ENCODE data around the gene EFL1.

EFL1 gene

GRCh38 chr15:82114660-82115059 lies 147.9 kb downstream of the EFL1 start:
- DNase-seq, result no peak

DNA sequence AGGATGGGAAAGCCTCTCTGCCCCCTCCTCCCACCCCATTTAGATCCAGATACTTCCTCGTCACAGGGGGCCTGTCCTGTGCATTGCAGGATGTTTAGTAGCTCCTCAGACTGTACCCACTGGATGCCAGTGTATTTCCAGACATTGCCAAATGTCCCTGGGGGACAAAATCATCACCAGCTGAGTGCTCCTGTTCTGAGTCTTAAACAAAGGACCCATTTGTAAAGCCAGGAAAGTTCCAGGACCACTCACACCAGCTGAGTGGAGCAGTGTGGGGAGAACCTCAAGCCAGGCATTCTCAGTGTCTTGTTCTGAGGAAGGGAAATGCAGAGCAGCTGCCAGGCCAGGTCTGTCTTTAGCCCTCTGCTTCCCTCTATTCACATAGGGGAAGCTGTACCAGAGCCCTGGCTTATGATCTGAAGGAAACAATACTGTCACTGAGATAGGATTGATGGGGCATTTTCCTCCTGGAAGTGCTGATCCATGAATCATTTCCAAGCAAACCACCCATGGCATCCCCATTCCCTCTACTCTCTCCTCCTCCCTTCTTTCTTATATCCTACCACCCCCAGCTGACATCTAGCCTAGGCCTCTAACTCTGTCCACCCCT lies 149.3 kb downstream of the EFL1 start:
- DNase-seq, result no peak

DNA sequence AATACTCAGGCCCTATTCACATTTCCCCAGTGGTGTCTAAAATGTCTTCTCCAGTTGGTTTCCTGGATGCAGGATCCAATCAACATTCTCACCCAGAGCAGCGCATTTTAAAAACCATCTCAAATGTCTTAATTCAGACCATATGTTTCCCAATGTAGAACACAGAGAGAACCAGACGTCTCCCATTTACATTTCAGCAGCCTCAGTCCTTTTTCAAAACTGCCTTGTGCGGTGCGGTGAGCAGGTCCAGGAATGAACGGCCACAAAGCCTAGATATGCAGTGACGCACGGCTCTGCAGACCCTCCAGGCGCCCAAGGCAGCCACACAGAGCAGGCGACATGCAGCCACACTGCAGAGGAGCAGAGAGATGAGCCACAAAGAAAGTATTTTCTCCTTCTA lies 150.6 kb downstream of the EFL1 start:
- DNase-seq, result no peak

DNA sequence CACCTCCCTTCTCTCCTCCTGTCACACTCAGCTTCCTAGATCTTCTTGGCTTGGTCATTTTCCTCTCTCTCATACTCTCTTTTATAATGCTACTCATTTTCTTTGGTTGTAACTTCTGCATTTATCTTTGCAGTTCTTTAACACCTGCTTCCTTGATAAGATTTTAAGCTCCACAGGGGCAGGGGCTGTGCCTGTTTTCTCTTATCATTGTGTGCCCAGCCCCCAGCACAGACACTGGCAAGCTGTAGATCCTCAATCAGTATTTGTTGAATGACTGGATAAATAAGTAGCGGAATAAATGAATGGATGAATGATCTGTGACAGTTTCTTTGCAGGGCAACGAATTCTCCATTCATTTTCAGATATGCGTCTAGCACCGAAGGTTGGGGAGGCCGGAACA lies 152.4 kb downstream of the EFL1 start:
- no peak for DNase-seq

- DNase-seq, result peak; percentile 4
Measured at GRCh38 chr15:82108489-82109078, 153.9 kb downstream of the EFL1 start.

DNA sequence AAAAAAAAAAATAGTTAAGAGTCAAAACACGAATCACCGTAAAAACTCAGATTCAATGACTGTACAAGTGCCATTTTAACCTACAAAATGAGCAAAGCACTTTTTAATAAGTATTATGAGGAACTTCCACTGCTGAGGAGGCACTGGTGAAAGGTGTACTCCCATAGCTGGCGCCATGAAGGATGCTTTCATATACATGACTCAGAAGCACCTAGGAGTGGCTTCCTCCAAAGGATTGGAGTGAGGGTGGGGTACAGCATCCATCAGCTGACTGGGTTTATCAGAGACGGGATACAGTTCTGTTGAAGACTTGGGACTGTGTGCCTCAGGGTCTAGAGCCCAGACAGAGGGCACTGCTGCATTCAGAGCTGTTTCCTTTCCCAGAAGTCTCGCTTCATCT lies 155.9 kb downstream of the EFL1 start:
- no peak for DNase-seq

- peak; percentile 41 for DNase-seq
Measured at GRCh38 chr15:82105451-82106215, 156.9 kb downstream of the EFL1 start.

- no peak for DNase-seq
Measured at GRCh38 chr15:82103468-82103867, 159.1 kb downstream of the EFL1 start.

- no peak for DNase-seq
Measured at GRCh38 chr15:82100111-82100929, 162.2 kb downstream of the EFL1 start.

GRCh38 chr15:82098674-82099073 lies 163.9 kb downstream of the EFL1 start:
- no peak for DNase-seq

DNA sequence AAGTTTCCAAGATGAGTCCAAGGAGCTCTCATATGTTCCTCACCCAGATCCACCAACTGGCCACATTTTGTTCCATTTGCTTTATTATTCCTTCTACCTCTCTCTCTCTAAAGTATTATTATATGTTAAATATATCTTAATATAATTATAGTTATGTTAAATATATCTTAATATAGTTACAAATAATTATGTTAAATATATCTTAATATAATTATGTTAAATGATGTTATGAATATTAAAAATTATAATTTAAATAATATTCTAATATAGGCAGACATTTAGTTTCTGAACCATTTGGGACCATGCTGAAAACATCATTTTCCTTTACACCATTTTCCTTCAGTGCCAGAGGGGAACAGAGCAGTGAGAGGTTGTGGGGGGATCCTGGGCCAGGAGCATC lies 166.7 kb downstream of the EFL1 start:
- DNase-seq, result no peak

GRCh38 chr15:82093774-82094211 lies 168.7 kb downstream of the EFL1 start:
- no peak for DNase-seq

GRCh38 chr15:82093325-82093724 lies 169.2 kb downstream of the EFL1 start:
- DNase-seq, result no peak

DNA sequence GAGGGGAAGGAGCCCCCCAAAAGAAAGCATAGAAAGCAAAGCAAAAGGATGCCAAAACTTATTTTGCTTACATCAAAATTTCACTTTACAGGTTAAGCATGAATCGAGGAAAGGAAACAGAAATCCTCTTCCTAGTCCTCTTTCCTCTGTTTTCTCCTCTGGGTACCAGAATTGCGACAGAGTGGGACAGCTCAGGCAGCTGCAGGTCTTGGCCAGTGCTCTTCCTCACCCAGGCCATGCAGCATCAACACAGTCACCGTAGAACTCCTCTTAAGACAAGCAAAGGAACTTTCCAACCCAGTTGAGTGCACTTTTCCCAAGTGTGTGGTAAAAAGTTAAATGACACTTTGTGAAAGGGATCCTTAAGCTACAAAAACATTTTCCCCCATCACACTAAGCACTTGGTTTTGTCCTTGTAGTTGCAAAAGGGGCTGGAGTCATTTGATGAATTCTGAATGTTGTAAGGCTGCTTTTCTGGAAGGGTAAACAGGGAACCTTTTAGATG lies 170.8 kb downstream of the EFL1 start:
- no peak for DNase-seq

GRCh38 chr15:82086243-82086995 lies 176.1 kb downstream of the EFL1 start:
- no peak for DNase-seq

DNA sequence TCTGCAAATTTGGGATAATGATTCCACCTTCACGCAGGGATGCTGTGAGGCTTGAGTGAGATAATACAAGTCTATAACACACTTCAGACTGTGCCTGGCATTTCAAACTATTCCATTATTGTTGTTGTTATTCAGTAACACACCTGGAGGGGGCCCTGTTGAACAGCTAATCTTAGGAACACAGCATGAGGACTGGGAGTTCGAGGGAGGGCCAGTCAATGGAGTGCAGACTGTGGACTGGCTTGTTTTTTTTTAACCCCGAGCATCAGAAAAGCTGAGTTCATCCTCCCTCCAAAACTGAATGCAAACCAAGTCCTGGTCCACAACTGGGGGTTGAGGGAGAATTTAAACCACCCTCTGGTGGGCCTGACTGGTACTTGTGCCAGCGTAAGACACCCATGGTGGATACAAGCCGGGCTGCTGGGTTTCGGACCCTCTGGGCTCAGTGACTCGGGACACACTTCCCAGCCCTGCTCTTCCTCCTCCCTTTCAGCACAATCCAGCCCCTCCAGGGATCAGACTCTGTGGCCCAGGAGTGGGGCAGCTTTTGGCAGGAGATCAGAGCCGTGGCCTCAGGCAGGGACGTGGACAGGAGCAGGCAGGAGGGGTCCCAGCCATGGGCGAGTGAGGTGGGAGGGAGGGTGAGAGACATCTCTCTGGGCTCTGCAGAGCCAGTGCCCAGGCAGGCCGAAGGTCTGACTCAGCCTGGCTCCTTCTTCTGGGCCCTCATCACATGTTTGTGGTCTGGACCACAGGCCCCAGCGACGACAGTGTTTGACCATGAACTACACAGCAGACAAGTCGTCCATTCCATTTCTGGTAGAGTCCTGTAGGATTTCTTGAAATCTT lies 180.4 kb downstream of the EFL1 start:
- no peak for DNase-seq

DNA sequence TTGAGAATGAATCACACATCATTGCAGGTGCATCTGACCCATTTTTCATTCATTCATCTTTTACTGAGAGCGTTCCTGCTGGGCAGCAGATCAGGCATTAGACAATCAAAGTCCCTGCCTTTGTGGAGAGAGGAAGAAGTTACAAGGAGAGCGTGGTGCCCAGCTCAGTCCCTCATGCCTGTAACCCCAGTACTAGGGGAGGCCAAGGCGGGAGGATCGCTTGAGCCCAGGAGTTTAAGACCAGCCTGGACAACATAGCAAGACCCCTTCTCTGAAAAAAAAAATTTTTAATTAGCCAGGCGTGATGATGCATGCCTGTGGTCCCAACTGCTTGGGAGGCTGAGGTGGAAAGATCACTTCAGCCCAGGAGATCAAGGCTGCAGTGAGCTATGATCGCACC lies 181.8 kb downstream of the EFL1 start:
- DNase-seq, result no peak
